K562 (cell line): ENCODE results near the gene HKDC1. TPM values are rescaled to one million over a fixed set of nuclear protein-coding genes. Genes with fewer than 3 reads are reported as not detected.

Source experiments
- CBX3 ChIP-seq, 2 experiments: IDR thresholded peaks; 1 replicate in 1 of 2; 2 replicates in 1 of 2; pipeline ENCODE4 v1.6.1; 2012; ENCODE audit warnings: inconsistent platforms in 2 of 2, low read length in 2 of 2, borderline replicate concordance in 1 of 2, control low read depth in 1 of 2
- JUND ChIP-seq, 2 experiments: IDR thresholded peaks; 2 replicates in 1 of 2; 3 replicates in 1 of 2; pipeline ENCODE4 v1.6.1; 2011; ENCODE audit warnings: borderline replicate concordance in 2 of 2, low read depth in 2 of 2, low read length in 2 of 2, improper control_type of control experiment in 1 of 2, missing biosample characterization in 1 of 2, missing genetic modification characterization in 1 of 2, missing genetic modification reagents in 1 of 2
- KLF16 ChIP-seq: IDR thresholded peaks from 2 replicates; pipeline ENCODE4 v1.6.1; 2016; ENCODE audit warnings: antibody characterized with exemption
- PTTG1 ChIP-seq: fragments of 450-650 bp; IDR thresholded peaks from 2 replicates; pipeline ENCODE4 v1.6.1; 2016; ENCODE audit warnings: low read depth, mild to moderate bottlenecking, missing genetic modification characterization, missing compliant biosample characterization
- RBM39 ChIP-seq: fragments of 200-400 bp; formaldehyde crosslinking; optimal IDR thresholded peaks from 2 replicates; pipeline ENCODE3; 2018; ENCODE audit warnings: low read depth, low read length
- polyA plus RNA-seq, 8 experiments: library from polyadenylated mRNA; depleted of rRNA in 4 of 8; stranded (reverse) in 5 of 8; unstranded in 3 of 8; fragments of >200 nt; fragmentation: Nextera tagmentation in 2 of 8; fragmentation: Illumina TruSeq in 1 of 8; extraction: Ambion mirVana in 2 of 8; extraction: Trizol in 1 of 8; gene quantifications; 2 replicates each; pipeline versions ENCODE4 v1.2.1 to v1.2.3, GENCODE V29; 2011 to 2014; ENCODE audit warnings: inconsistent platforms in 1 of 8, missing spikeins in 1 of 8
- total RNA-seq, 7 experiments: library from RNA; depleted of rRNA in 6 of 7; stranded (reverse); fragments of >200 nt in 6 of 7; fragmentation: Illumina TruSeq in 2 of 7; extraction: Trizol in 2 of 7; gene quantifications; 2 replicates each; pipeline versions ENCODE4 v1.2.1 to v1.2.3, GENCODE V29; 2011 to 2021; ENCODE audit warnings: low replicate concordance in 1 of 7
- TF ChIP-seq, protein P1 (sequence below): fragments of 450-650 bp; IDR thresholded peaks from 2 replicates; pipeline ENCODE4 v1.6.1; 2016; ENCODE audit warnings: mild to moderate bottlenecking
- TF ChIP-seq, protein P2 (sequence below), 2 experiments: fragments of 250-450 bp in 1 of 2; fragments of 450-650 bp in 1 of 2; sonication (Bioruptor Pico) in 1 of 2; IDR thresholded peaks; 2 replicates each; pipeline versions ENCODE4 v1.6.1 to v1.8.0; 2016 to 2021; ENCODE audit warnings: mild to moderate bottlenecking in 2 of 2, moderate library complexity in 2 of 2, missing compliant biosample characterization in 1 of 2, missing genetic modification characterization in 1 of 2

The HKDC1 gene
- total and polyA plus RNA-seq, 9 of the 15 experiments (the other 6 are each of a cell fraction or from before 2014, with no cell fraction given): 0.04 to 0.22 (median 0.11) TPM; not detected in 5

DNA sequence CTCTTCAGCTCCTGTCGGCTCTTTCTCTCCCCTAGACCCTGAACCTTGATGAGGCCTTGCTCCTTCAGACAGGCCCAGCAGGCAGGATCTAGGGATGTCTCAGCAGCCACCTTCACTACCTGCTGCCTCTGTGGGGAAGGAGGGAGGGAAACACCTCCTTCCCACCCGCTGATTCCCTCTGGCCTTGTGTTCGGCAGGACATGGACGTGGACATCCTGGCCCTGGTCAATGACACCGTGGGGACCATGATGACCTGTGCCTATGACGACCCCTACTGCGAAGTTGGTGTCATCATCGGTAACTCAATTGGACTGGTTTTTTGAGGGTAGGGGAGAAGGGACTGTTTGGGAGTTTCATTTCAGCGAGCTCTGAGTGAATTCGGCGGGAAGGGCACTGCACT lies 20.3 kb downstream of the HKDC1 start (continued):
- TF ChIP-seq, protein P1, sequence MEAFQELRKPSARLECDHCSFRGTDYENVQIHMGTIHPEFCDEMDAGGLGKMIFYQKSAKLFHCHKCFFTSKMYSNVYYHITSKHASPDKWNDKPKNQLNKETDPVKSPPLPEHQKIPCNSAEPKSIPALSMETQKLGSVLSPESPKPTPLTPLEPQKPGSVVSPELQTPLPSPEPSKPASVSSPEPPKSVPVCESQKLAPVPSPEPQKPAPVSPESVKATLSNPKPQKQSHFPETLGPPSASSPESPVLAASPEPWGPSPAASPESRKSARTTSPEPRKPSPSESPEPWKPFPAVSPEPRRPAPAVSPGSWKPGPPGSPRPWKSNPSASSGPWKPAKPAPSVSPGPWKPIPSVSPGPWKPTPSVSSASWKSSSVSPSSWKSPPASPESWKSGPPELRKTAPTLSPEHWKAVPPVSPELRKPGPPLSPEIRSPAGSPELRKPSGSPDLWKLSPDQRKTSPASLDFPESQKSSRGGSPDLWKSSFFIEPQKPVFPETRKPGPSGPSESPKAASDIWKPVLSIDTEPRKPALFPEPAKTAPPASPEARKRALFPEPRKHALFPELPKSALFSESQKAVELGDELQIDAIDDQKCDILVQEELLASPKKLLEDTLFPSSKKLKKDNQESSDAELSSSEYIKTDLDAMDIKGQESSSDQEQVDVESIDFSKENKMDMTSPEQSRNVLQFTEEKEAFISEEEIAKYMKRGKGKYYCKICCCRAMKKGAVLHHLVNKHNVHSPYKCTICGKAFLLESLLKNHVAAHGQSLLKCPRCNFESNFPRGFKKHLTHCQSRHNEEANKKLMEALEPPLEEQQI: no peak
- TF ChIP-seq JUND (IDR thresholded peaks at IDR 0.05; ENCODE audit: borderline replicate concordance, low read depth, low read length) (no peak), JUND (tag; IDR thresholded peaks at IDR 0.05; ENCODE audit: borderline replicate concordance, low read depth, low read length) (no peak), PTTG1 (no peak), KLF16 (no peak), RBM39 (no peak), CBX3 (IDR thresholded peaks at IDR 0.05; ENCODE audit: borderline replicate concordance in 1 of 2, low read length in 2 of 2) (no peak)
- TF ChIP-seq, protein P2, sequence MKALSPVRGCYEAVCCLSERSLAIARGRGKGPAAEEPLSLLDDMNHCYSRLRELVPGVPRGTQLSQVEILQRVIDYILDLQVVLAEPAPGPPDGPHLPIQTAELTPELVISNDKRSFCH (CRISPR knock-in tag; IDR thresholded peaks at IDR 0.05): no peak
- TF ChIP-seq, protein P2 (tag; IDR thresholded peaks at IDR 0.05): no peak
